A549 treated with Hydrocortisone at 1 μM for 4 hours (cell line): Measurements from ENCODE around the gene ICE2. TPM values are rescaled to one million over a fixed set of nuclear protein-coding genes. Genes with fewer than 3 reads are reported as not detected.

Experiments used
- total RNA-seq: library from RNA; stranded (reverse); fragments of 200-300 nt; extraction: Qiagen RNA extraction; gene quantifications from 5 replicates; pipeline ENCODE4 v1.2.3, GENCODE V29; 2022

ICE2 gene, protein sequence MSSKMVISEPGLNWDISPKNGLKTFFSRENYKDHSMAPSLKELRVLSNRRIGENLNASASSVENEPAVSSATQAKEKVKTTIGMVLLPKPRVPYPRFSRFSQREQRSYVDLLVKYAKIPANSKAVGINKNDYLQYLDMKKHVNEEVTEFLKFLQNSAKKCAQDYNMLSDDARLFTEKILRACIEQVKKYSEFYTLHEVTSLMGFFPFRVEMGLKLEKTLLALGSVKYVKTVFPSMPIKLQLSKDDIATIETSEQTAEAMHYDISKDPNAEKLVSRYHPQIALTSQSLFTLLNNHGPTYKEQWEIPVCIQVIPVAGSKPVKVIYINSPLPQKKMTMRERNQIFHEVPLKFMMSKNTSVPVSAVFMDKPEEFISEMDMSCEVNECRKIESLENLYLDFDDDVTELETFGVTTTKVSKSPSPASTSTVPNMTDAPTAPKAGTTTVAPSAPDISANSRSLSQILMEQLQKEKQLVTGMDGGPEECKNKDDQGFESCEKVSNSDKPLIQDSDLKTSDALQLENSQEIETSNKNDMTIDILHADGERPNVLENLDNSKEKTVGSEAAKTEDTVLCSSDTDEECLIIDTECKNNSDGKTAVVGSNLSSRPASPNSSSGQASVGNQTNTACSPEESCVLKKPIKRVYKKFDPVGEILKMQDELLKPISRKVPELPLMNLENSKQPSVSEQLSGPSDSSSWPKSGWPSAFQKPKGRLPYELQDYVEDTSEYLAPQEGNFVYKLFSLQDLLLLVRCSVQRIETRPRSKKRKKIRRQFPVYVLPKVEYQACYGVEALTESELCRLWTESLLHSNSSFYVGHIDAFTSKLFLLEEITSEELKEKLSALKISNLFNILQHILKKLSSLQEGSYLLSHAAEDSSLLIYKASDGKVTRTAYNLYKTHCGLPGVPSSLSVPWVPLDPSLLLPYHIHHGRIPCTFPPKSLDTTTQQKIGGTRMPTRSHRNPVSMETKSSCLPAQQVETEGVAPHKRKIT
- 32.8 to 42.6 TPM (median 37.3 TPM) in 5 replicates for total RNA-seq

DNA sequence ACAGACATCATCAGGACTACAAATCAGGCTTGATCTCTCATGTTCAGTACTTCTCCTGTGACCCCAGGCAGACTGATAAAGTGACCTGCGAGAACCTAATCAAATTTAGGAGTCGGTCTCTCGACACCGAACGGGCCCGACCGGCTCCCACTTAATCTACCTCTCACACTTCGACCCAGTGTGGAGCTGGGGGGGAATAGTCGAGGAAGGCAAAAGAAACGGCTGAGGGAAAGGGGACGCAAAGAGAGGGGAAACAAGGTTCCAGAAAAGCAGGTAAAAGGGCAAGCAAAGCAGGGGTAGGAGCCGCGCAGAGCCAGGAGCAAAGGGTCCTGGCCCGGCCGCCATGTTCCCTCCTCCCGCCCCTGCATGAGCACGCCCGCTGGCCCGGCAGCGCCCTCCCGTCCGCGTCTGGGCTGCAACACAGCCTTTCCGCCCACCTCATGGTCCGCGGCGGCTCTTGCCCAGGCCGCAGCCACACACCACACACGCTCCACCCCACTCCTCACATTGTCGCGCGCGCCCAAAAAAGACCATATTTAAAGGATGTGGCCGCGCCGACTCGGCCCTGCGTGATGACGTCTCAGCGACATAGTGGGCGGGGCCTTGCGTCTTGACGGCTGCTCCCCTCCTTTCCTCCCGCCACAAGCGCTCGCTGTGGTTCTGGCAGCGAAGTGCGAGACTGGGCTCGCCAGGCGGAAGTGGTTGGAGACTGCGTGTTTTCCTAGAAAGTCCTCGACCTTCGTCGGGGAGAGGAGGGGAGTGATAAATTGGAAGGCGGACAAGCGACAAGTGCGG is at the start of gene ICE2:
Gene ICE2 (minus strand): TSS at position 577 of the 795 bp plus-strand sequence. CDS start 1,165 bp downstream, outside the sequence.

DNA sequence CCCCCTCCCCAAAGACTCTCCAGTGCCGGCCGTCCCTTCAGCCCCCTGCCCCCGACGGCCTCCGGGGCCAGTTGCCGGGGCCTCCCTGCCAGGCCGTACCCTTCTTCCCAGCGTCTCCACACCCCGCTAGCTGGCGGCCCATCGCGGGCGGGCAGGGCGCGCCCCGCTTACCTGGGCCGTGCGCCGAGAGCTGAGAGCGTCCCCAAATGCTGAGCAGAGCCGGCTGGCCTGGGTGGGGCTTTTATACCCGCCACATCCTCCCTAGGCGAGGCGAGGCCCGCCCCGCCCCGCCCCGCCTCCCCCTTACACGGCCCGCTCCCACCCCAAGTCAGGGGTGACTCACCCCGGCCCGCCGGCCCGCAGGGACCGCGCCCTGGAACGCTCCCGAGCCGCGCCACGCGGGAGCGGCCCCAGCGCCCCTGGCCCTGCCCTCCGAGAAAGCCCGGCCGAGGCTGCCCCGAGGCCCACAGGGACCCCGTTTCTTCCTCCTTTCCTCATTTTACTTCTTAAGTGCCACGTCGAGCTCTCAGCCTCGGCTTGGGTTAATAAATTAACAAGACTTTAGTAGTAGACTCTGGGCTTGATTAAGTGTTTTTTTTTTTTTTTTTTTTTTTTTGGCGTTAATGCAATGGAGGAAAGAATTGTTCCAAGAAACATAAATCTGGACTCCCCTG is 81.0 kb downstream of the ICE2 start, which contains the start of gene ANXA2:
Gene ANXA2 (minus strand): TSS at position 215 of the 674 bp plus-strand sequence. CDS start 11,911 bp downstream, outside the sequence.

Other genes starting within 250 kb of the ICE2 start
- gene ANXA2, start 81.2 kb downstream of the ICE2 start, total RNA-seq, result 5,220 to 6,185 TPM (median 5,366 TPM) in 5 replicates